HG02852 (cell line): ENCODE data around the gene STMP1.

Experiments used
- ATAC-seq: cut with Tn5 transposase; IDR thresholded peaks from one replicate; pipeline ENCODE4 v1.9.1; 2021; ENCODE audit warnings: mild to moderate bottlenecking, moderate library complexity; ENCODE audit not compliant: unreplicated experiment

Gene STMP1

GRCh38 chr7:135718794-135719437 lies 56.6 kb downstream of the STMP1 start:
- no peak for ATAC-seq

- no peak for ATAC-seq
These were observed 57.4 kb downstream of the STMP1 start for GRCh38 chr7:135719688-135720087.

GRCh38 chr7:135721198-135721820 lies 59.0 kb downstream of the STMP1 start:
- ATAC-seq: no peak

- ATAC-seq: no peak
These were observed 61.1 kb downstream of the STMP1 start for GRCh38 chr7:135723411-135723810.
